Kidney (tissue), 14 donors: ENCODE measurements around the gene LACRT. TPM values are rescaled to one million over a fixed set of nuclear protein-coding genes. Genes with fewer than 3 reads are reported as not detected.

ENCODE experiments used
- DNase-seq, 5 donors: peaks; one replicate each; pipeline ENCODE4 v3.0.0-alpha.2; 2013 to 2020
- FAIRE-seq: peaks from 2 replicates; lab custom pipeline; 2012; peaks lifted over from hg19 to GRCh38; lab: Jason Lieb, UNC
- H3K27ac ChIP-seq, 2 donors: one replicate each; pipeline ENCODE4 v1.7.0; 2013; ENCODE audit warnings: low read depth in 2 of 2, low read length in 2 of 2, inconsistent platforms in 1 of 2
- H3K27me3 ChIP-seq: one replicate; pipeline ENCODE4 v1.7.1; 2013; ENCODE audit warnings: low read length, inconsistent platforms; ENCODE audit not compliant: control insufficient read depth, insufficient read depth
- H3K36me3 ChIP-seq, 3 donors: one replicate each; pipeline versions ENCODE4 v1.7.0 to v1.7.1; 2013; ENCODE audit warnings: low read length in 3 of 3, control low read depth in 1 of 3, inconsistent platforms in 1 of 3; ENCODE audit not compliant: insufficient read depth in 3 of 3, control insufficient read depth in 2 of 3
- H3K4me1 ChIP-seq, 3 donors: one replicate each; pipeline versions ENCODE4 v1.7.0 to v1.7.1; 2013; ENCODE audit warnings: low read length in 3 of 3, inconsistent platforms in 1 of 3, low read depth in 1 of 3; ENCODE audit not compliant: control insufficient read depth in 2 of 3, insufficient read depth in 2 of 3
- H3K4me3 ChIP-seq, 3 donors: one replicate each; pipeline versions ENCODE4 v1.7.0 to v1.8.1; 2013; ENCODE audit warnings: low read length in 3 of 3, control low read depth in 1 of 3, inconsistent platforms in 1 of 3
- H3K9ac ChIP-seq, 3 donors: one replicate each; pipeline versions ENCODE4 v1.7.0 to v1.7.1; 2013; ENCODE audit warnings: low read length in 3 of 3, control low read depth in 1 of 3, inconsistent platforms in 1 of 3
- H3K9me3 ChIP-seq, 3 donors: one replicate each; pipeline versions ENCODE4 v1.7.0 to v1.7.1; 2013; ENCODE audit warnings: low read length in 3 of 3, control low read depth in 1 of 3, inconsistent platforms in 1 of 3; ENCODE audit not compliant: control insufficient read depth in 2 of 3, insufficient read depth in 1 of 3
- intact Hi-C: fragments of 100-400 bp; cut with DNase I; formaldehyde crosslinking; loops from one replicate; pipeline ENCODE4 v1.11.1; 2022
- polyA plus RNA-seq: library from polyadenylated mRNA; stranded (reverse); fragments of 350-450 nt; fragmentation: Illumina TruSeq; extraction: RNeasy Lipid Tissue Mini Kit (QIAGEN cat#74804); gene quantifications from one replicate; pipeline ENCODE4 v1.2.3, GENCODE V29; 2014; ENCODE audit warnings: low read depth, low replicate concordance; ENCODE audit not compliant: insufficient read depth
- total RNA-seq: library from RNA; stranded (reverse); fragmentation: NEBNext Ultra II Directional; extraction: Animal tissue kit (Norgen Biotek cat#: 25700); gene quantifications from one replicate; pipeline ENCODE4 v1.2.1, GENCODE V29; 2021
- TF ChIP-seq, protein P1 (sequence below): IDR thresholded peaks from 3 replicates; pipeline ENCODE4 v1.5.1; 2012; ENCODE audit warnings: mild to moderate bottlenecking, moderate library complexity, borderline replicate concordance; ENCODE audit not compliant: insufficient read depth; ENCODE audit errors: extremely low read depth
- donor health status: control.
- donor health status: control.
- donor health status: control.
- donor health status: control.
- donor health status: control.
- donor health status: DM: yes; HTN: yes; CAD: no.
- donor health status: Normal renal cell carcinoma (clear cell type).

Gene LACRT
- total and polyA plus RNA-seq, 2 donors from 2014 or later: not detected

DNA sequence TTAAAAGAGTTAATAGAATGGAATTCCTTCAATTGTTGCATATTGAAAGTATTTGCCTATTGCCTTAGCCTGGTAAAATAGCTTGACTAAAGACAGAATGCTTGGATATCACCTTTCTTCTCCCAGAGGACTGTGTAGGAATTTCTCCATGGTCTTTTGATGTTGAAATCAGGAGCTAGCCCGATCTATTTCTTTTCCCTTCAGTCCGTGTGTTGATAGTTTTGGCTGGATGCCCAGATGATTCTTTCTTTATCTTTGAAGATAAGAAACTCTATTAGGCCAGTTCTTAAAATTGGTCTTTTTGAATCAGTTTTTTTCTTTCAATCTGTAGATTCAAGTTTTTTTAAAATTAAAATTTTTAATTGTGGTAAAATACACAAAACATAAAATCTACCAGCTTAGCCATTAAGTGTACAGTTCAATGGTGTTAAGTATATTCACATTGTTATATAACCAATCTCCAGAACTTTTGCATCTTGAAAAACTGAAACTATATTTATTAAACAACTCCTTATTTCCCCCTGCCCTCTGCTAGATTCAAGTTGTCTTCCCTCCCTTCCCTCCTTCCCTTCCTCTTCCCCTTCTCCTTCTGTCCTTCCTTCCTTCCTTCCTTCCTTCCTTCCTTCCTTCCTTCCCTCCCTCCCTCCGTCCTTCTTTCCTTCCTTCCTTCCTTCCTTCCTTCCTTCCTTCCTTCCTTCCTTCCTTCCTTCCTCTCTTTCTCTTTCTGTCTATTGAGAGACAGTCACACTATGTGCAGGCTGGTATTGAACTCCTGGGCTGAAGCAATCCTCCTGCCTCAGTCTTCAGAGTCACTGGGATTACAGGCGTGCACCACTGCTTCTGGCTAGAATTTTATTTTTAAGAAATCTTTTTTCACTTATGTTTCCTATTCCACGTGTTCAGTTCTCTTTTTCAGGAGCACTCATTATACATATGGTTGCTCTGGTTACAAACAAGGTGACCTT is 10.1 kb downstream of the LACRT start:
- intact Hi-C loops: no loop called here
- Histone ChIP-seq H3K36me3 (no peaks in the 10 kb centered on the region), H3K9me3 (peaks cover 0 to 2% (median 0%) of the 10 kb centered on the region in 3 donors), H3K9ac (no peak overlapping the region), H3K27ac (no peak overlapping the region), H3K27me3 (no peaks in the 10 kb centered on the region), H3K4me3 (no peak overlapping the region), H3K4me1 (no peaks in the 10 kb centered on the region)
- peak in 2 of 5 donors; percentile 35 to 39 for DNase-seq
- TF ChIP-seq, protein P1, sequence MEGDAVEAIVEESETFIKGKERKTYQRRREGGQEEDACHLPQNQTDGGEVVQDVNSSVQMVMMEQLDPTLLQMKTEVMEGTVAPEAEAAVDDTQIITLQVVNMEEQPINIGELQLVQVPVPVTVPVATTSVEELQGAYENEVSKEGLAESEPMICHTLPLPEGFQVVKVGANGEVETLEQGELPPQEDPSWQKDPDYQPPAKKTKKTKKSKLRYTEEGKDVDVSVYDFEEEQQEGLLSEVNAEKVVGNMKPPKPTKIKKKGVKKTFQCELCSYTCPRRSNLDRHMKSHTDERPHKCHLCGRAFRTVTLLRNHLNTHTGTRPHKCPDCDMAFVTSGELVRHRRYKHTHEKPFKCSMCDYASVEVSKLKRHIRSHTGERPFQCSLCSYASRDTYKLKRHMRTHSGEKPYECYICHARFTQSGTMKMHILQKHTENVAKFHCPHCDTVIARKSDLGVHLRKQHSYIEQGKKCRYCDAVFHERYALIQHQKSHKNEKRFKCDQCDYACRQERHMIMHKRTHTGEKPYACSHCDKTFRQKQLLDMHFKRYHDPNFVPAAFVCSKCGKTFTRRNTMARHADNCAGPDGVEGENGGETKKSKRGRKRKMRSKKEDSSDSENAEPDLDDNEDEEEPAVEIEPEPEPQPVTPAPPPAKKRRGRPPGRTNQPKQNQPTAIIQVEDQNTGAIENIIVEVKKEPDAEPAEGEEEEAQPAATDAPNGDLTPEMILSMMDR: no peak
- FAIRE-seq: peak; percentile 56

DNA sequence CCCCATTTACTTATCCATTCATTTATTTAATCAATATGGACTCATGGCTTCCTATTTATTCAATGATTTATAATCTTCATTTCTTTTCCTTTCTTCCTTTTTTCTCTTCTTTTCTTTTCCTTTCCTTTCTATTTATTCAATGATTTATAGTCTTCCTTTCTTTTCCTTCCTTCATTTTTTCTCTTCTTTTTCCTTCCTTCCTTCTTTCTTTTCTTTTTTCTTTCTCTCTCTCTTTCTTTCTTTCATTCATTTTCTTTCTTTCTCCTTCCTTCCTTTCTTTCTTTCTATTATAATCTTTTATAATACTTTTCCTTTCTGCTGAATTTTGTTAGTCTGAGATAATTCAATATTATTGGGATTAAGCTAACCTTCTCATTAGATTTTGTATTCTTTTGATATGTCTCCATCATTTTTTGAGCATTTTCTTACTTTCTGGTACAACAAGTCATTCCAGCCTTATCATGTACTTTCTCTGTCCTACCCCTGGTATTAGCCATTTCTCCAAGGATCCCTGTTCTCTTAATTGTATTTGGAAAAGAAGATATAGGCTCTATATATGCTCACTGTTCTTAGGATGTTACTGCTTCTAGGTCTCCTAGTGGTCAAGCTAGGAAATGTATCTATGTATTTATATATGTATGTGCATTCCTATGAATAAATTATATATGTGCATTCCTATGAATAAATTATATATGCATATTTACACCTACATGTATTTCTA is 12.1 kb downstream of the LACRT start:
- FAIRE-seq (no peak), DNase-seq (no peak)
- Histone ChIP-seq H3K36me3 (no peaks in the 10 kb centered on the region), H3K9me3 (peaks cover 0 to 2% (median 0%) of the 10 kb centered on the region in 3 donors), H3K27me3 (no peaks in the 10 kb centered on the region), H3K9ac (no peak overlapping the region), H3K27ac (no peak overlapping the region), H3K4me1 (no peaks in the 10 kb centered on the region), H3K4me3 (no peak overlapping the region)
- TF ChIP-seq, protein P1: no peak
- intact Hi-C loops: no loop called here

GRCh38 chr12:54616933-54617680 is 17.6 kb downstream of the LACRT start:
- H3K27me3 ChIP-seq: no peaks in the 10 kb centered on the region
- FAIRE-seq (no peak), DNase-seq (no peak)
- H3K9ac ChIP-seq: no peak overlapping the region
- H3K27ac ChIP-seq: no peak overlapping the region
- no peaks in the 10 kb centered on the region for H3K9me3 ChIP-seq
- H3K4me3 ChIP-seq: no peak overlapping the region
- intact Hi-C loops: no loop called here
- no peaks in the 10 kb centered on the region for H3K36me3 ChIP-seq
- no peaks in the 10 kb centered on the region for H3K4me1 ChIP-seq
- TF ChIP-seq, protein P1: no peak
